OCI-LY7 (cell line): ENCODE results near the gene PRKN.

Experiments used
- CTCF ChIP-seq: fragments of 200-600 bp; sonication (generic); conservative IDR thresholded peaks from 2 replicates; pipeline ENCODE4 v1.5.1; 2014; ENCODE audit warnings: mild to moderate bottlenecking, antibody characterized with exemption, low read length, moderate library complexity, mixed read lengths
- EZH2phosphoT487 ChIP-seq: fragments of 200-600 bp; sonication (generic); IDR thresholded peaks from 2 replicates; pipeline ENCODE4 v1.6.1; 2018; ENCODE audit warnings: low read depth, borderline replicate concordance, mild to moderate bottlenecking, mixed run types, antibody characterized with exemption, low read length, moderate library complexity, mixed read lengths

- TF ChIP-seq CTCF, result no peak
- no peak for TF ChIP-seq EZH2phosphoT487
Observed at GRCh38 chr6:161487694-161488093, 1239.9 kb downstream of the PRKN start.
